GM18526 (cell line): ENCODE data around the gene FUBP3.

Experiments used
- POLR2A ChIP-seq: IDR thresholded peaks from 3 replicates; pipeline ENCODE4 v1.6.1; 2011; ENCODE audit not compliant: insufficient read length; ENCODE audit errors: extremely low read depth

The FUBP3 gene

DNA sequence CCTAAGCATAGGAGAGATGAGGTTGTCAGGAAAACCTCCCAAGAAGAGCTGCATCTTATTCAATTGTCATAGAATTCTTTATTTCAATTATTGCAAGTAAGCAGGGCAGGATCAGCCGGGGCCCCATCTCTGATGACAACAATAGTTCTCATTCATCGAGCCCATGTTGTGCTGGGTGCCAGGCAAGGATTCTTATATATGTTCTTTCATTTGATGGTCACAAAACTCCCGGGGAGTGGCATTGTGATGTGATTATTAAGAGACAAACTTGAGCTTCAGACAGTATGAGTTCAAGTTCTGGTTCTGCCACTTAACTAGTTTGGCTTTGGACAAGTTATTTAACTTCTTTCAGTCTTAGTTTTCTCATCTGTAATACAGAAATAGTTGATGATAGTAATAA is 8.5 kb downstream of the FUBP3 start:
- TF ChIP-seq POLR2A = no peak

DNA sequence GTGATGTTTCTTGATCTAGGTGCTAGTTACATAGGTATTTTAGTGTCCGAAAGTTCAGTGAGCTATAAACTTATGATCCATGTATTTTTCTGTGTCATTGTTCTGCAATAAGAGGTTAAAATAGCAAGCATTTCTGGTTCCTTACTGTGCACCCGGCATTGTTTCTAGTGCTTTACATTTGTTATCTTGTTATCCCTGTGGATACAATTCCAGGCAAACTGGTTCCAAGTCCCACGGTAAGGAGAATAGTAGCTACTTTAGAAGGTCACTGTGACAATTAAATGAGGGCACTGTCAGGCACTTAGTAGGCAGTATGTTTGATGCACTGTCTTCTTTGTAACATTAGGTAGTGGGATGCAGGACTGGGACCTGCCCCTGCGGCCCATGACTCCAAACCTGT is 9.0 kb downstream of the FUBP3 start:
- no peak for TF ChIP-seq POLR2A

DNA sequence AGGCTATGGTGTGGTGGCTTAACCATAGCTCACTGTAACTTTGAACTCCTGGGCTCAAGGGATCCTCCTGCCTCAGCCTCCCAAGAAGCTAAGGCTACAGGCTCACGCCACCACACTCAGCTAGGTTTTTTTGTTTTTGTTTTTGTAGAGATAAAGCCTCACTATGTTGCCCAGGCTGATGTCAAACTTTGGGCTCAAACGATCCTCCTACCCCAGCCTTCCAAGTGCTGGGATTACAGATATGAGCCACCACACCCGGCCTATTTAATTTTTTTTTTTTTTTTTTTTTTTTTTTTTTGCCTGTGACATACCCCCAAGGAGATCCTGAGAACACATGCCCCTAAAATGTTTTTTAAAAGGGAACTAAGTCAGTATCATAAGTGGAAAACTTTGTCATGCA is 10.4 kb downstream of the FUBP3 start:
- no peak for TF ChIP-seq POLR2A

DNA sequence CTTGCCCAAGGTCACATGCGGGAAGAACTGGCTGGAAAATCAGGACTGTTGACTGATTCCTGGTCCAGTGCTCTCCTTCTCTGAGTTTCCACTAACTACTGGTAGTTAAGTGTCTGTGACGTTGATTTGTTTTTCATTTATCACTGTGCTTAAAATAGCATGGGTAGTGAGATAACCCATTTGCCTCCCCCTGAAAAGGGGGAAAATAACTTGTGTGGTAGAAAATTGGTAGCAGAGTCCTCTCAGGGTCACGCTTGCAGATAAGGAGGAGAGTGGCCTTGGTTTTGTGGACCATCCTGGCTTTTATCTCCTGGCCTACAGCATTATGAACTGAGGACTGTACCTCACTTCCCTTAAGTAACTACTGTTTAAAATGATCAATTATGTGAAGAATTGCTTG is 10.9 kb downstream of the FUBP3 start:
- TF ChIP-seq POLR2A = no peak

DNA sequence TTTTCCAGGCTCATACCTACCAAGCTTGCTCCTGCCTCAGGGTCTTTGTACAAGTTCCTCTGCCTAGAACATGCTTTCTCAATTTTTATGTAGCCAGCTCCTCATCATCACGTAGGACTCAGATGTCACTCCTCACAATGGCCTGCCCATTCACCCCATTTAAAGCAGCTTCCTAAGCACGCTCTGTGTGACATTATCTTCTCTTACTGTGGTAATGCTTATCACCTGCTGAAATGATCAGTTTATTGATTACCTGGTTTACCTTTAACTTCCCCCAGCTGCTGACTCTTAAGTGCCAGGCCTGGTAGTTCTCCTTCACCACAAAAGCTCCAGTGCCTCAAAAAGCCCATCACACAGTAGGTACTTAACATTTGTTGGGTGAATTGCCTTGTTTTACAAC is 13.6 kb downstream of the FUBP3 start:
- no peak for TF ChIP-seq POLR2A

DNA sequence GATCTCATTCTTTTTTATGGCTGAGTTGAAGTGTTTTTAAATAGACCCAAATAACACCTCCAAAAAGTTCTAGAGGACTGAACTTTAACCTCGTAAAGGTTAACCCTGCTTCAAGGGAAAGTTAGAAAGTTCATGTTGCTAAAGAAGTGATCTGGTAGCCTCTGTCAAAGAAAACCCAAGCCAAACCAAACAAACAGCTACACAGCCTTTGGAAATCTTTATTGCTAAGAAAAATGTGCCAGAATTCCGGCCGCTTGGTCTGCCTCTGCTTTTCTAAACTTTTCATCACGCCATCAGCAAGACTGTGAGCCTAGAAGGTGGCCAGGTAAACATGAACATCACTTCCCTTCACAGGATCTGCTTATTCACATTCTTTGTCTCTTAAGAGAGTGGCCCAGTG is 17.9 kb downstream of the FUBP3 start:
- no peak for TF ChIP-seq POLR2A

DNA sequence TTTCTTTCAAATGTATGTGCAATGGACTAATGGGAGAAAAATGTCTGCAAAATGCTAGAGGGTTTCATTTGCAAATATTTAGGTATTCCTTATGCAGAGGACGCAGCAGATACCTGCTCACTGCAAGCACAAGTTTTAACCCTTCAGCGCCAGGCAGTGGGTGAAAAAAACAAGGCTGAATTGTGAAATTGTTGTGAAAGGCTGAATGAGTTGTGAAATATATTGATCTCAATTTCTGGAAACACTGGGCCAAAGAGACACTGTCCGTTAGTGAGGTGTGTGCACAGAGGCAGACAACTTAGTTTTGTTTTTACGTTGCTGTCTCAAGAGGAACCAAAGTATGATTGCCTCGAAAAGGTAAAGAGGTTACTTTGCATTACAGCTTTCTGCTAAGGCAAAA is 18.8 kb downstream of the FUBP3 start:
- no peak for TF ChIP-seq POLR2A

DNA sequence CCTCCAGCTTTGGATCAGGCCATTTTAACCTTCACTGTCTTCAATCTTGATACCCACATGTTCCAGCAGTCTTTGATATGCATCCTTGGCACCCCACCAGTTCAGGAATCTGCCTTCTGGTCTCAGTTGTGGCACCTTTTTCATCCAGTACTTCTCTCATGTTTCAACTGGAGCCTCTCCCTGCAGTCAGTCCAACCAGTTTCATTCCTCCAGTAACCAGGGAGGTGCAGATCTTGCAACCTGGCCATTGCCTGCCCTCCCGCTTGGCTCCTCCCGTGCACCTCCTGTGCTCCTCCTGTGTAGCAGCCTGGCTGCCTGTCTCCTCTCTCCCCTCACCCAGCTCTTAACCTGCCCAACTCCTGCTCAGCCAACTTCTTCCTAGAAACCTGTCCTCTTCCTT is 20.2 kb downstream of the FUBP3 start:
- no peak for TF ChIP-seq POLR2A

DNA sequence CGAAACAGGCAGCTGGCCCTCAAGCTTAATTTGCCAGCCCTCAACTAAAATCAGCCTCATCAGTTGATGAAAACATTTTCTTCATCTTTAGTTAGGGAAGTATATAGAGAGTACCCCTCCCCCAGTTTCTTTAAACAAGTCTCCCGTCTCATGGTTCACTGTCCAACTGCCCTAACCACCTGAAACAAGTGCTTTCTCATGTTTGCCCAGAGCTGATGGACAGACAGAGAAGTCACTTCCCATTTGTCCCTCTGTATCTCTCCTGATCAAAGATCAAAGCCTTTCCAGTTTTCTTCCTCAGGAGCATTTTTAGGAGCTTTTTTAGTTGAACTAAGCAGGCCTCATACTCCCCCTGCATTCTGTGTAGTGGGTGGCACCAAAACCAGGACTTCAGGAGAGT is 21.7 kb downstream of the FUBP3 start:
- TF ChIP-seq POLR2A = no peak

DNA sequence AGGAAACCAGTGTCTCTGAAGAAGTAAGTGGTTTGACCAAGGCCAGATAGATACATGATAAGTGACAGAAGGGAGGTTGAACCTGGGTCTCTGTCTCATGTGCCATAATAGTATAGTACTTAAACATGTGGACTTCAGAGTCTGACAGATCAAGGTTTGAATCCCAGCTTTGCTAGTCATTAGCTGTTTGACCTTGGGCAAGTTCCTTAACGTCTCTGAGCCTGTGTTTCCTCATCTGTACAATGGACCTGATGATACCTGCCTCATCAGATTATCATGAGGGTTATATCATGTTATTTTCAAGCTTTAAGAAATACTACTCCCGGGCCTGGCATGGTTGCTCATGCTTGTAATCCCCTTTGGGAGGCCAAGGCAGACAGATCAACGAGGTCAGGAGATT is 24.9 kb downstream of the FUBP3 start:
- TF ChIP-seq POLR2A = no peak

DNA sequence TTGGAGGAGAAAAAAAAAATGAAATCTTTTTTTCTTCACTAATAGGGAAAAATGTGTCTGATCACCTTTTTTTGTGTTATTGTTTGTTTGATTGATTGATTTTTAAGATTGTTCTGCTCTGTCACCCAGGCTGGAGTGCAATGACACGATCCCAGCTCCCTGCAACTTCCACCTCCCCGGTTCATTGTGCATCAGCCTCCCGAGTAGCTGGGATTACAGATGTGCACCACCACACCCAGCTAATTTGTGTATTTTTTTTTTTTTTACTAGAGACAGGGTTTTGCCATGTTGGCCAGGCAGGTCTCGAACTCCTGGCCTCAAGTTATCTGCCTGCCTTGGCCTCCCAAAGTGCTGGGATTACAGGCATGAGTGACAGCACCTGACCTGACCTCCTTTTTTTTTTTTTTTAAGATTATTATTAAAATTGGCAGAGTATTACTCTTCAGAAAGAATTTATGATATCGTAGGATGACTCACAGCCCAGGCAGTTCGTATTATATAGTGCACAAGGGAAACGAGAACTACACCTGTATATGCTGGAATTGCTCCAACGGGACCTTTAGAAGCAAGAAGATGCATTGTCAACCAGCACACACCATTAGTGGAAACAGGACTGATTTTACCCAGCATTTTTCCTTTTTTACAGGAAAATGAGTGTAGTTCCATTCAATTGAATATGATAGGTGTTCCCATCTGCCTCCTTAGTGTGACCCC is 27.7 kb downstream of the FUBP3 start:
- no peak for TF ChIP-seq POLR2A

DNA sequence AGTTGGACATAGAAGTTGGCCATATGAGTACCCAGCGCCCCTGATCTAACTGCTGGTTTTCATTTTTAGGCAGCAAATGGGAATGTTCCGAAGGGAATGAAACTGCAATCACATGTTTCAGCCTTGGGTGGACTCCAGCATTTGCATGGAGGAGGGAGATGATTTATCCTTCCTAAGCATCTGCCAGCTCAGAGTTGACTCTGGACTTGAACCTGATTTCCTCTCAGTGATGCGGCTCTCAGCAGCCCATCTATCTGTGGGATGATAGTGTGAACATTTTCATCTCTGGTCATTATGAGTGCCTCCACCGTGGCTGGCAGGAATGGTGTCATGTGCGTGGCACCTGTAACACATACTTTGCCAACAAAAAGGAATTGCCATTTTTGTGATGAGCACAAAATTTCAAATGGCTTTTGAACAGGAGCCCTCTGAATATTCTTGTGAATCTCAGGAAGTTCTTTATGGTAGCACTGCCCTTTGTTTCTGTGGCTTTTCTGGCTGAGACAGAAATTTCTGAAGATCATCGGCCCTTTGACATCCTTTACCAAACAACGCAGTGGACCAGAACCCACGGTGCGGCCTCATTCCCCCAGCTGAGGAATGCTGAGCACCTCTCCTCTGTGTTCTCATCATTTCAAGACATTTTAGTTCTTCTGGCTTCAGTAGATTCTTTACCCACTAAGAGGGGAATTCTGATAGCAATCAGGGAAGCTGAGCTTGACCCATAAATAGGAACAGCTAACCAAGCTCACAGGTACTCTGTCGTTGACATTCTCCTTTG is 28.5 kb downstream of the FUBP3 start:
- no peak for TF ChIP-seq POLR2A

DNA sequence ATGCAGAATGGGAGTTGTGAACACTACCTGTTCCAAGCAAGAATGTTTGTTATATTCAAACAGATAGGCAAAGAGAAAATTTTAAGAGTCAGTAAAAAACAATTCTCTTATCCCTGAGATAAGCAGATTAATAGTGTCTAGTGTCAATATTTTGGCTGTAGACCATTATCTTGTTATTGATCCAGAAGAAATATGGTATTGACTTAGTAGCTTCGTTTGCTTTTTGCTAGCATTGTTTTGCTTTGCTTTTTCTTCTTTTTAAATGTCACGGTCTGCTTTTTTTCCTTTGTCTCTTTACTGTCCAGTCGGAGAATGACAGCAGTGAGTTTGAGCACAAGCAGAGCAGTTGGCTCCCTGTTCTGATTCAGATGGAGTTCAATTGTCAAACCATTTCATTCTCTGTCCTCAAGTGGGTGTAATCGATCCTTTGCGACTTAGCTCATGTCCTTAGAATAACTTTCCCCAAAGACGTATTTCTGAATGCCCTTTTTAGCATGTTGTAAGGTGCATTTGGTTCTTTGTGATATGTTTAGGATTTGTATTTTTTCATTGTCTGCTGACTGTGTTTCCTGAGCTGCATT is 29.3 kb downstream of the FUBP3 start:
- TF ChIP-seq POLR2A = no peak

DNA sequence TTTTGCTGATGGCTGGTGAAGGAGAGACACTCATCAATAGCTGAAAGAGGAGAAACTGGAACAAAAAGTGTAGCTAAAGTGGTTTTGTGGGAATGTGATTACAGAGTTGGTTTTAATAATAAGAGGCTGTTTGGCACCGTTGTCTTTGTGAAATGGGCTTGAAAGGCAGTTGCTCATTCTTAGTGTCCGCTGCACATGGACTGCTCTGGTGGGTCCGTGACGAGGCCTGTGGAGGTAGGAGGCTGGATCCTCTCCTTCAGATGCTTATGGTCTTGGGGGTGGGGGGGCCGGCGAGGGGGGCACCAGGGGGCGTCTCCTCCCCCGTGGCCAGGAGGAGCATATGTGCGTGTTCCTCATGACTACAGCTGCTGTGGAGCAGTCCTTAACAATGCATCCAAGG is 29.8 kb downstream of the FUBP3 start:
- TF ChIP-seq POLR2A = no peak

DNA sequence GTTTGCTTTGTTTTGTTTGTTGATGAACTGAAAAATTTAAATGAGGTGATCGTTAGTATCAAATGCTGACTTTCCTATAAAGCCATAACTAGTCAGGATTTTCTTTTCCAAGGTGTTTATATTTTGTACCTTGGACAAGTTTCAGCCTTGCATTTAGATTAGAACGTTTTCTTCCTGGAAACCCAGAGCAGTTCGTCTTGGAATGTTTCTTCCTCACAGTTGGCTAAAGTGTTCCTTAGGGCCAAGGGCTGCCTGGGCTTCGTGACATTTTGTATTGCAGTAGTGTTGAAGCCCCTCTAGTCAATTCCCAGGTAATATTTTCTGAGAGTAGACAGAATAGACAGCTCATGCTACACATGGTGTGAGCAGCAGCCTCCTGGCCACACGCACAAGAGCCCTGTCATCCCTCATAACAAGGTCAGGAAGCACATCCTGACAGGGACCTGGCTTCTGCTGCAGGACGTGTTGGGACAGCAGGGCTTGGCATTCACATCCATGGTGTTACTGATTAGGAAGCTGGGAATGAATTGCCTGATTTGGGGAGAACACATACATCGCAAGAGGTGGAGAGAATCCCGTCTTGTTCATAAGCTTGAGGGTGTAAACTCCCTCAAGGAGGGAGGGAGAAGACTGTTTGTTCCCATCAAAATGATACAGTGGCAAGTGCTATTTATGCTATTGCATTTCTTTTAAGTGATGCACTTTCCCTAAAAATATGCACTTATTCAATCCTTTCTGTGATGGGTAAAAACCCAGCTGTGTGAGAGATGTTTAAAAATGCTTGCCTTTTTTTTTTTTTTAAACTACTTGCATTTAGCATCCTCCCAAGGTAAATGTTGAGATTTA is 31.7 kb downstream of the FUBP3 start:
- TF ChIP-seq POLR2A = no peak
